ENCODE data around the gene RNU7-1.

The RNU7-1 gene

GRCh38 chr12:6938353-6939190 lies 5.0 kb upstream of the RNU7-1 start:
- DNase-seq, result no peak

- DNase-seq, result no peak
These were observed 4.5 kb upstream of the RNU7-1 start for GRCh38 chr12:6939191-6939540.

GRCh38 chr12:6941267-6941666 lies 2.3 kb upstream of the RNU7-1 start:
- DNase-seq, result no peak

- no peak for DNase-seq
These were observed 1.8 kb upstream of the RNU7-1 start for GRCh38 chr12:6941782-6942181.

- DNase-seq, result no peak
These were observed 1.3 kb upstream of the RNU7-1 start for GRCh38 chr12:6942331-6942665.

GRCh38 chr12:6943389-6943721 lies 261 bp upstream of the RNU7-1 start:
- no peak for DNase-seq

GRCh38 chr12:6944381-6945186 lies 968 bp downstream of the RNU7-1 start:
- peak; percentile 72 for DNase-seq

GRCh38 chr12:6945613-6946012 lies 2.0 kb downstream of the RNU7-1 start:
- DNase-seq, result no peak

GRCh38 chr12:6946033-6946919 lies 2.7 kb downstream of the RNU7-1 start:
- DNase-seq, result peak; percentile 67

- no peak for DNase-seq
These were observed 3.3 kb downstream of the RNU7-1 start for GRCh38 chr12:6946920-6947374.

GRCh38 chr12:6947615-6948014 lies 4.0 kb downstream of the RNU7-1 start:
- DNase-seq, result no peak

- DNase-seq, result no peak
These were observed 5.4 kb downstream of the RNU7-1 start for GRCh38 chr12:6948873-6949594.

GRCh38 chr12:6950401-6950801 lies 6.8 kb downstream of the RNU7-1 start:
- peak; percentile 18 for DNase-seq

GRCh38 chr12:6950811-6951540 lies 7.4 kb downstream of the RNU7-1 start, which contains the start of gene PTPN6:
PTPN6 (plus strand) TSS chr12:6951356; CDS start chr12:6951513, 157 bp downstream.
- DNase-seq, result peak; percentile 88

GRCh38 chr12:6951551-6952120 lies 8.0 kb downstream of the RNU7-1 start:
- DNase-seq, result no peak

GRCh38 chr12:6952121-6952862 lies 8.7 kb downstream of the RNU7-1 start:
- DNase-seq, result no peak

- peak; percentile 28 for DNase-seq
These were observed 9.3 kb downstream of the RNU7-1 start for GRCh38 chr12:6952863-6953441.

- DNase-seq, result peak; percentile 96
These were observed 10.1 kb downstream of the RNU7-1 start for GRCh38 chr12:6953442-6954315.

Measured in GF-D8 (cell line).